HEK293 (cell line): ENCODE results near the gene PI3.

Experiments
- CTCF ChIP-seq: fragments of 450-650 bp; formaldehyde crosslinking; IDR thresholded peaks from 2 replicates; pipeline ENCODE4 v1.5.1; 2016; ENCODE audit warnings: missing biosample characterization, missing genetic modification characterization
- MYNN ChIP-seq: fragments of 450-650 bp; formaldehyde crosslinking; IDR thresholded peaks from 2 replicates; pipeline ENCODE4 v1.5.1; 2016; ENCODE audit warnings: missing biosample characterization, missing genetic modification characterization, borderline replicate concordance
- TRIM28 ChIP-seq: IDR thresholded peaks from 2 replicates; pipeline ENCODE4 v1.6.1; 2011; ENCODE audit warnings: low read length, control low read depth, borderline replicate concordance
- ZNF18 ChIP-seq: fragments of 450-650 bp; formaldehyde crosslinking; IDR thresholded peaks from 2 replicates; pipeline ENCODE4 v1.5.1; 2016; ENCODE audit warnings: missing biosample characterization, missing genetic modification characterization
- ZNF707 ChIP-seq: fragments of 450-650 bp; formaldehyde crosslinking; IDR thresholded peaks from 2 replicates; pipeline ENCODE4 v1.5.1; 2016; ENCODE audit warnings: missing biosample characterization, missing genetic modification characterization

GRCh38 chr20:45206725-45207124 lies 32.0 kb downstream of the PI3 start, which contains the start of gene SEMG1:
- no peak for TF ChIP-seq CTCF (tag by site-specific recombination)
- TF ChIP-seq ZNF18 (tag by site-specific recombination): no peak
- no peak for TF ChIP-seq MYNN (tag by site-specific recombination)
- TF ChIP-seq TRIM28: no peak
- TF ChIP-seq ZNF707 (tag by site-specific recombination): no peak
